HG02840 (cell line): ENCODE results near the gene NADK.
"Not testable (repeated sequence)": the region's sequence is repeated elsewhere in the genome, so short reads cannot be mapped to it uniquely, and the experiment has no call there.

Experiments used
- ATAC-seq: cut with Tn5 transposase; IDR thresholded peaks from one replicate; pipeline ENCODE4 v1.9.1; 2021; ENCODE audit warnings: mild to moderate bottlenecking, moderate library complexity, moderate number of reproducible peaks; ENCODE audit not compliant: unreplicated experiment, low FRiP score

Gene NADK

DNA sequence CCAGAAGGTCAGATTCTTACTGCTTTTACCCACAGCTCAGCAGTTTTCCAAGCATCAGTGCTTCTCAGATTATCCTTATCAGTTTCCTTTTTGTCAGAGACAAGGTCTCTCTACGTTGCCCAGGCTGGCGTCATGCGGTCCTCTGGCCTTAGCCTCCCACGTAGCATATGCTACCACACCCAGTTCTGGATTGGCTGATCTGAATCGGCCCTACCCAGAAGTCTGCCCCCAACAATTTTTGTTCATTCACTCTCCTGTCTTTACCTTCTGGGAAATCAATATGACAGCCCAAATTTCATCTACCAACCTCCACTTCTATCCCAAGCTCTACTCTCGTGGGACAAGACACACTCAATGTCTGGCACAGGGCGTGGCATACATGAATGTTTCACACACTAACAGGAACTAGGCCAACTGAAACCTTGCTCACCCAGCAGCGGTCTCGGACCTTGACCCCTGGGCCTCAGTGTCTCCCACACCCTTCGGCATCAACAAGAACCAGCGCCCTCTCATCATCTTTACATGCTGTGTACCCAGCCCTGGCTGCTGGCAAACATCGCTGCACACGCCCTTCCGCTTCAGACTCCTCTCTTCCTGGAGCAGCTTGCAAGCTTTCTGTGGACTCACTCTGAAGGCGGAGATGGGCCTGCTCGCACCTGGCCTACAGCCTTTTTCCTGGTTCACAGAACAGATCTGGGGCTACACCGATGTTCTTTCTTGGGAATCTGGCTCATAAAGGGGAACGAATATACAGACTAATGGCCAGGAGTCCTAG lies 63.0 kb downstream of the NADK start:
- not testable (repeated sequence) for ATAC-seq

- ATAC-seq = not testable (repeated sequence)
Observed at GRCh38 chr1:1707897-1708296, 70.4 kb downstream of the NADK start.

- not testable (repeated sequence) for ATAC-seq
Observed at GRCh38 chr1:1707241-1707640, 71.0 kb downstream of the NADK start.

GRCh38 chr1:1705623-1706022 lies 72.6 kb downstream of the NADK start:
- ATAC-seq = not testable (repeated sequence)

GRCh38 chr1:1704284-1704957 lies 73.8 kb downstream of the NADK start:
- not testable (repeated sequence) for ATAC-seq

- ATAC-seq = no peak
Observed at GRCh38 chr1:1703796-1704195, 74.5 kb downstream of the NADK start.

- ATAC-seq = not testable (repeated sequence)
Observed at GRCh38 chr1:1702506-1702905, 75.8 kb downstream of the NADK start.
